Mammary epithelial cell (primary cell): ENCODE results near the gene DUSP10.

ENCODE experiments used
- EZH2 ChIP-seq: IDR thresholded peaks from 2 replicates; pipeline ENCODE4 v1.6.1; 2012; ENCODE audit warnings: low read length, inconsistent platforms, borderline replicate concordance
- TF ChIP-seq, protein P1 (sequence below), 2 donors: IDR thresholded peaks in 1 of 2; conservative IDR thresholded peaks in 1 of 2; 2 replicates each; pipeline ENCODE4 v1.5.1; 2011 to 2012; ENCODE audit warnings: inconsistent platforms in 2 of 2, low read length in 2 of 2, mild to moderate bottlenecking in 2 of 2, control low read depth in 1 of 2, low read depth in 1 of 2; ENCODE audit not compliant: insufficient read depth in 1 of 2; ENCODE audit errors: extremely low read depth in 1 of 2

DNA sequence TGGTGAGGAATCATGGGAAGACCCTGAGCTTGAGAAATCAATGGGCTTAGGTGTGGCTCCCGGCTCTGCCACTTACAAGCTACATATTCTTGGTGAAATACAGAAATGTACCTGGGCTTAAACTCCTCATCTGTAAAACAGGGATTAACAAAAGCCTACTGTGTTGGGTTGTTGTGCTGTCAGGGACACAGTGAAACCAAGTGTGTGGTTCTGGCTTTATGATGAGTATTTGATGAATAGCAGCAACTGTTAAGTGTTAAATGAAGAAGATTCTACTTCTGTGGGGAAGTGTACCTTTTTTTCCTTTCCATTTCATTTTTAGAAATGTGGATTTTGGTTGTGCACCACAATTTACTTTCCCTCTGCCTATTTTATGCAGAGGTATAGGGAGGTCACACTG, 41.1 kb upstream of the DUSP10 start:
- TF ChIP-seq, protein P1, sequence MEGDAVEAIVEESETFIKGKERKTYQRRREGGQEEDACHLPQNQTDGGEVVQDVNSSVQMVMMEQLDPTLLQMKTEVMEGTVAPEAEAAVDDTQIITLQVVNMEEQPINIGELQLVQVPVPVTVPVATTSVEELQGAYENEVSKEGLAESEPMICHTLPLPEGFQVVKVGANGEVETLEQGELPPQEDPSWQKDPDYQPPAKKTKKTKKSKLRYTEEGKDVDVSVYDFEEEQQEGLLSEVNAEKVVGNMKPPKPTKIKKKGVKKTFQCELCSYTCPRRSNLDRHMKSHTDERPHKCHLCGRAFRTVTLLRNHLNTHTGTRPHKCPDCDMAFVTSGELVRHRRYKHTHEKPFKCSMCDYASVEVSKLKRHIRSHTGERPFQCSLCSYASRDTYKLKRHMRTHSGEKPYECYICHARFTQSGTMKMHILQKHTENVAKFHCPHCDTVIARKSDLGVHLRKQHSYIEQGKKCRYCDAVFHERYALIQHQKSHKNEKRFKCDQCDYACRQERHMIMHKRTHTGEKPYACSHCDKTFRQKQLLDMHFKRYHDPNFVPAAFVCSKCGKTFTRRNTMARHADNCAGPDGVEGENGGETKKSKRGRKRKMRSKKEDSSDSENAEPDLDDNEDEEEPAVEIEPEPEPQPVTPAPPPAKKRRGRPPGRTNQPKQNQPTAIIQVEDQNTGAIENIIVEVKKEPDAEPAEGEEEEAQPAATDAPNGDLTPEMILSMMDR (conservative IDR thresholded peaks at IDR 0.05 in 1 of 2, IDR thresholded peaks at IDR 0.05 in 1 of 2; ENCODE audit: extremely low read depth in 1 of 2, insufficient read depth in 1 of 2, low read depth in 1 of 2, low read length in 2 of 2): no peak
- no peak for TF ChIP-seq EZH2
